Measurements from ENCODE around the gene BNC2.

The BNC2 gene

DNA sequence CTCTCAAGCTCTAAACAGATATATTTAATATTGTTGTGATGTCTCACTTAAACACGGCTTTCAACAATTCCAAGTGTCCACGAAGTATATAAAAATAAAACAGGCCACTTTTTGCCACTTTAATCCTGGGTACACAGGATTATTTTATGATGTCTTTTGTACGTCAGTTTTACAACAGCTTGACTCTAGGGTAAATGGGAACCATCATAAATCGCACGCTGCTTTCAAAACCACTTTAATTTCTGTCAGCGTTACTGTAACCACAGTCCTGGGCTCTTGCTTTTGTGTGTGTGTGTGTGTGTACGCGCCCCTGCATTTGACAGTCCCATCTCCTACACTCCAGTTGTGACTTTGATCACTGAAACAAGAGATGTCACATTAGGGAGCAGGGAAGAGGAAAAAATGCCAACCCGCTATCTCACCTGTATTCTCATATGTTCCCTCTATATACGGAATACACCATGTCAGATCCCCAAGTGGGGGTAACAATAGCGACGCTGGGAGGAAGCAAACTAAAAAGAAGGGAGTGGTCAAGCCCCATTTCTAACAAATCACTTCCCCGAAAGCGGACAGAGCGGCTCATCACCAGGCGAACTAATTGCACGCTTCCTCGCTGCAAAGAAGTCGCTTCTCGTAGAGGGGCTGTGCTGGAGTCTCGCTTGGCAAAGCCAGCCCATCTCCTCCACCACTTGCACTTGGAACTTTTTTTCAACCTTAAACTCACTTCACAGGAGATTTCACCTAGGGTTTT is 1.2 kb downstream of the BNC2 start:
- no peak for DNase-seq

GRCh38 chr9:16868701-16869100 is 1.8 kb downstream of the BNC2 start:
- DNase-seq: no peak

- DNase-seq: no peak
These were observed 2.7 kb downstream of the BNC2 start for GRCh38 chr9:16867576-16868311.

GRCh38 chr9:16866587-16866986 is 3.9 kb downstream of the BNC2 start:
- no peak for DNase-seq

GRCh38 chr9:16864649-16865434 is 5.6 kb downstream of the BNC2 start:
- DNase-seq: no peak

DNA sequence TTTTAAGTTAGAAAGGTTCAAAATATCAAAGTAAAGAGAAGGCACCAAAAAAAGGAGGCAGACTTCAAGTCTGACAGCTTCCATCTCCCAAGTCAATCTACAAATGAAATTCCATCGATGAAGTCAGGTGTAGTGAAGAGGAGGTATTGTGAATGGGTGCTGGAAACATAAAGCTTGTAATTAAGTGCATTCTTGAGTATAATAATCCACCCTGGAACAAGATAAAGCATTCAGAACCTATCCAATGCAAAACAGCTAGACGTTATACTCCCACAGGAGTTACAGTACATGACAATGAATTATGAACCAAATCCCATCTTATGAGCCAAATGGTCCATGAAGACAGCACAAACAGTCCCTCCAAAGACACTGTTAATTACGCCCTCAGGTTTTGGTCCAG is 22.3 kb downstream of the BNC2 start:
- no peak for DNase-seq

DNA sequence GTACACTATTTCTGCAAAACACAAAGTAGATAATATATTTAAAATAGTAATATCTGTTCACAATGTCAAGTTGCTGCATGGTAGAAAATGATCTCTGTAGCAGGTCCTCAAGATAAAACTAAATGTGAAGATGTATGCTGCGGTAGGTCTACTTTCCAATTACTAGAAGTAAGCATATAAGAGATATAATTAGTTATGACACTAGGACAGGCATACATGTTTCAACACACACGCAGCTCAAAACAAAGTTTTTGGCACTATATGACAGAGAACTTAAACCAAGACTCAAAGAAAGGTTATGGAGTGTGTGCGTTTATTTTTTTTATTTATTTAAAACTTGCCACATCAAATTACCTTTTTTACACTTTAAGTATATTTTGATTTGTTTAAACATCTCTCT is 23.5 kb downstream of the BNC2 start:
- no peak for DNase-seq

DNA sequence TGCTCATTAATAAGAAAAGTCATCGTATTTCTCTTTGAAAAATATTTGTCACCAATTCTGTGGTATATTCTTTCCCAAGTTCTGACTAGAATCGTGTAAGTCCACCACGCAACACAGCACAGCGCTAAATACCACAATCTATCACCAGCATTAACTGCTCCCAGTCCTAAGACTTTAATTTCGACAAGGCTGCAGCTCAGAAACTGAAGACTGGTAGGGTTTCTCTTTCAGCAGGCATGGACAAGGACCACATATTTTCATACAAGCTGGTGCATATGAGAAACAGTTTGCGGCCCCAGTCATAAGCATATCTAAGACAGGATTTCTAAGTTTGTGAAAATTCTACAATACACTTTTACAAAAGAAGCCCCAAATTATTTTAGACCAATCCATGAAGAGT is 24.1 kb downstream of the BNC2 start:
- DNase-seq: no peak

DNA sequence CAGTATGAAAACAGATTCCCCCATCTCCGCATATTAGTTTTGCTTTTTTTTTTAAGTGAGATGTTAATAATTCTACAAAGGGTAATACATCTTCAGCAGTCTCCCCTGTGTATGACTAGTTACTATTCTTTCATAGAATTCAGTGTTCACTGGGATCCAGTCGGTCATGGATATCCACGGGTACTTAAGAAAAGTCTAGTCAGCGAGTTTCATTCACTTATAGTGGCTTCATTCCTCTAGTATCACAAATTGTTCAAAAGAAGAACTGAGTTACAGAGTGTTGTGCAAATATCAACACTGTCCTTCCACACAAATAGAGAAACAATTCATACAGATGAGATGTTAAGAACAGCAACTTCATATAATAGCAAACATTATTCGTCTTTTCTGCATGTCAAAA is 35.7 kb downstream of the BNC2 start:
- DNase-seq: no peak

GRCh38 chr9:16833296-16833835 is 37.1 kb downstream of the BNC2 start:
- no peak for DNase-seq

DNA sequence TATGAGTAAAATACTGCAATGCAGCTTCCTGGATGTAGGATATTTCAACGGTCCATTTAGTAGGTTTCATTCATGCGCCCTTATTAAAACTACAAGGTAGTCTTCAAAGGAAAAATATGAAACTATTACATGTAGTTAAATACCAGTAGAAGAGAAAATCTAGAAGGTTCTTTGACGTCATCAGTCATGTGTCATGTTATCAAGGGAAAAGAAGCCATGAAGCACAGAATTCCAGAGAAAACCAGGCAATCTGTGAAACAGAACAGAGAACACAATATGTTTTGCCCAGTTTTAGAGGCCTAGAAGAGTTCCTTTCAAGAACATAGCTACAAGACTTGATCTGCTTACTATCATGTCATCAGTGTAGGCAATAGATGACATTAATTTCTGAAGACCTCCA is 38.4 kb downstream of the BNC2 start:
- DNase-seq: no peak

GRCh38 chr9:16830806-16831205 is 39.7 kb downstream of the BNC2 start:
- no peak for DNase-seq

GRCh38 chr9:16828340-16829281 is 41.9 kb downstream of the BNC2 start:
- no peak for DNase-seq

GRCh38 chr9:16825971-16826625 is 44.4 kb downstream of the BNC2 start:
- DNase-seq: no peak

DNA sequence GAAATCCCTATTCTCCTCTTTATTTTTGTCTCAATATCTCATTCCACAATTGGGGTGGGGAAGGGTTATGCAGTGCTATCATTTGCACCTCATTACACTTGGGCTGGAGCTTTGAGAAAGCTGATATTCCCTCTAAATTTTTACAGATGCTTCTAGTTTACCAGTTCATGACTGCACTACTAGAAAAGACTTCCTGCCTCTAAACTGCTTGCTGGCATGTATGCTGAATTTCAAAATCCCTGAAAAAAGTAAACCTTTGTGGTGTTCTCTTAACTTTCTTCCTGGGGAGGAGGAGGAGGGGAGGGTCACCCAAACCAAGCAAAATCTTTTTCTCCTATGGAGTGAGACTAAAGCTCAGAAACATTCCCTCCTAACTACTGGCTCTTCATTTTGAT is 45.1 kb downstream of the BNC2 start:
- no peak for DNase-seq

GRCh38 chr9:16824545-16825330 is 45.7 kb downstream of the BNC2 start:
- DNase-seq: no peak

DNA sequence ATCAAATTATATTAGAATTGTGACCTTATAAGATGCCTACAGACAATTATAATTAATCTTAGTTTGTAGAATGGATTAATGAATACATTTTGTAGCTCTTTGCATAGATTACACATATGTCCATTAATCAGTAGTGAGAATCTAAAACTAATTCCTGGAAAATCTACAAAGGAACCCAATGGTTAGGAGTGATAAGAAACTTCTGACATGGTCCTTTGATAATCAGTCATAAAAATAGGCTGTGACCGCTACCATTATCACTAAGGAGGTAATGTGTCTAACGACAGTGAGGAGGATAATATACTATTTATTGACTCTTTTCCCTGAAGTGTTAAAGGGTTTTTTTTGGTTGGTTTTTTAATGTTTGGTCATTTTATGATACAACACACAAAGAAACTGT is 46.6 kb downstream of the BNC2 start:
- DNase-seq: no peak

DNA sequence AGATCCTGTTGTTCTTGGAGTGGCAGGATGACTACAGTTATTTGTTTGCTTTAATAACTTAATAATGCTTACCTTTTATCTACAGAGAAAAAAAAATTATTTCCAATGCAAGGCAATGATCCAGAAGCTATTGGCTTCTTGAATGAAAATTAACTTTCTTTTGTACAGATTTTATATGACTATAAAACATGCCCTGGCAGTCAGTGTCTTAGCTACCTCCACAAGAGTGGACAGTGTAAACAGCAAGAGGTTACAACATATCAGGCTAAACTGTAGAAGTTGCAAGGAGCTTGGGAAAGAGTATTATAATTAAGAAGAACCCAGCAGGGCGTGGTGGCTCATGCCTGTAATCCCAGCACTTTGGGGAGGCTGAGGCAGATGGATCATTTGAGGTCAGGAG is 49.1 kb downstream of the BNC2 start:
- no peak for DNase-seq

GRCh38 chr9:16817514-16817913 is 53.0 kb downstream of the BNC2 start:
- DNase-seq: no peak

DNA sequence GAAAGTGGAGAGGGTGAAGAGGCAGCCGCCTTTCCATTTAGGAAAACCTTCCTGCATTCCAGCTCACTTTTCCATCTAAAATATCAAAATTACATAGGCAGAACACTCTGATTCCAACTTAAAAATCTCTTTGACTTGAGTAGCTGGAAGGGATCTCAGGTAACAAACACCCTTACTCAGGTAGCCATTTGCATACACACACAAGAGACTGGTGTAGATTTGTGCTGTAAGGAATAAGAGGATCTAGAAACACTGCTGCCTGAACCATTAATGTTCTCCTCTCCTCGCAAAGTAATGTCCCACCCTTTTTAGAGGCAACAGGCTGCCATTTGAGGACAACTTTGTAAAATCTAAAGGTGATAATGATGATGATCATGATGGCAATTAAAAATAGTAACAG is 53.5 kb downstream of the BNC2 start:
- DNase-seq: no peak

DNA sequence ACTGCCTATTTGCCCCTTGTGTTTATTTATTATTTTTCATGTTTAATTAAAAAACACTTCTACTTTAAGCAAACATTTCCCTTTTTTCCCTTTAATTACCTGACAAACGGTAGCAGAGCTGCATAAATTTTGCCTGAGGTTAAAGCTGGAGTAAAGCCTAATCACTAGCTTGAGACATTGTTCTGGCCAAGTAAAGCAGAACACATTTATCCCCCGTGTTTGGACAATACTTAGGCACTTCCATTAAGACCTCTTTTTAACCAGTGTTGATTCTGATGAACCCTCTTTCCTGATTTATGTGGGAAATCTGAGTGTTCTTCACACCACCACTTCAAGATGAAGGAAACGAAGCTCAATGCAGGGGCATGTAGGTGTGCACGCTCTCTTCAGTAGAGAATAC is 54.5 kb downstream of the BNC2 start:
- no peak for DNase-seq
